ENCODE data around the gene RAPGEF2.

Gene RAPGEF2

GRCh38 chr4:159162576-159162975 is 59.7 kb downstream of the RAPGEF2 start:
- no peak overlapping the region for H3K4me3 ChIP-seq (ENCODE audit: low read depth, low read length)
- H3K9ac ChIP-seq (ENCODE audit: low read length): no peak overlapping the region
- no peaks in the 10 kb centered on the region for H3K9me3 ChIP-seq (ENCODE audit: control insufficient read depth, insufficient read depth, low read depth, low read length)
- peaks cover 15% of the 10 kb centered on the region for H3K4me1 ChIP-seq (ENCODE audit: control insufficient read depth, insufficient read depth, low read length)
- H3K36me3 ChIP-seq (ENCODE audit: control insufficient read depth, insufficient read depth, low read length): no peaks in the 10 kb centered on the region
- H3K27ac ChIP-seq (ENCODE audit: low read depth, low read length): no peak overlapping the region
- no peaks in the 10 kb centered on the region for H3K27me3 ChIP-seq (ENCODE audit: control insufficient read depth, insufficient read depth, low read length)

GRCh38 chr4:159163521-159163920 is 60.6 kb downstream of the RAPGEF2 start:
- H3K36me3 ChIP-seq (ENCODE audit: control insufficient read depth, insufficient read depth, low read length): no peaks in the 10 kb centered on the region
- no peak overlapping the region for H3K27ac ChIP-seq (ENCODE audit: low read depth, low read length)
- H3K9ac ChIP-seq (ENCODE audit: low read length): no peak overlapping the region
- H3K9me3 ChIP-seq (ENCODE audit: control insufficient read depth, insufficient read depth, low read depth, low read length): no peaks in the 10 kb centered on the region
- peaks cover 5% of the 10 kb centered on the region; the same call in 1 of the 2 replicates for H3K4me1 ChIP-seq (ENCODE audit: control insufficient read depth, insufficient read depth, low read length)
- no peaks in the 10 kb centered on the region for H3K27me3 ChIP-seq (ENCODE audit: control insufficient read depth, insufficient read depth, low read length)
- H3K4me3 ChIP-seq (ENCODE audit: low read depth, low read length): no peak overlapping the region

- Histone ChIP-seq H3K4me1 (ENCODE audit: control insufficient read depth, insufficient read depth, low read length) (peaks cover 14% of the 10 kb centered on the region), H3K27ac (ENCODE audit: low read depth, low read length) (no peak overlapping the region), H3K9me3 (ENCODE audit: control insufficient read depth, insufficient read depth, low read depth, low read length) (no peaks in the 10 kb centered on the region), H3K27me3 (ENCODE audit: control insufficient read depth, insufficient read depth, low read length) (no peaks in the 10 kb centered on the region), H3K9ac (ENCODE audit: low read length) (no peak overlapping the region), H3K36me3 (ENCODE audit: control insufficient read depth, insufficient read depth, low read length) (no peaks in the 10 kb centered on the region), H3K4me3 (ENCODE audit: low read depth, low read length) (no peak overlapping the region)
Measured at GRCh38 chr4:159169404-159170302, 66.8 kb downstream of the RAPGEF2 start.

- H3K9ac ChIP-seq (ENCODE audit: low read length): no peak overlapping the region
- H3K4me1 ChIP-seq (ENCODE audit: control insufficient read depth, insufficient read depth, low read length): peaks cover 24% of the 10 kb centered on the region
- no peaks in the 10 kb centered on the region for H3K27me3 ChIP-seq (ENCODE audit: control insufficient read depth, insufficient read depth, low read length)
- H3K36me3 ChIP-seq (ENCODE audit: control insufficient read depth, insufficient read depth, low read length): no peaks in the 10 kb centered on the region
- no peak overlapping the region for H3K27ac ChIP-seq (ENCODE audit: low read depth, low read length)
- no peaks in the 10 kb centered on the region for H3K9me3 ChIP-seq (ENCODE audit: control insufficient read depth, insufficient read depth, low read depth, low read length)
- H3K4me3 ChIP-seq (ENCODE audit: low read depth, low read length): no peak overlapping the region
Measured at GRCh38 chr4:159171287-159171686, 68.4 kb downstream of the RAPGEF2 start.

- H3K9ac ChIP-seq (ENCODE audit: low read length): no peak overlapping the region
- H3K27me3 ChIP-seq (ENCODE audit: control insufficient read depth, insufficient read depth, low read length): no peaks in the 10 kb centered on the region
- peaks cover 32% of the 10 kb centered on the region for H3K4me1 ChIP-seq (ENCODE audit: control insufficient read depth, insufficient read depth, low read length)
- no peaks in the 10 kb centered on the region for H3K9me3 ChIP-seq (ENCODE audit: control insufficient read depth, insufficient read depth, low read depth, low read length)
- H3K4me3 ChIP-seq (ENCODE audit: low read depth, low read length): no peak overlapping the region
- no peaks in the 10 kb centered on the region for H3K36me3 ChIP-seq (ENCODE audit: control insufficient read depth, insufficient read depth, low read length)
- no peak overlapping the region for H3K27ac ChIP-seq (ENCODE audit: low read depth, low read length)
Measured at GRCh38 chr4:159173886-159174285, 71.0 kb downstream of the RAPGEF2 start.

GRCh38 chr4:159174645-159175084 is 71.8 kb downstream of the RAPGEF2 start:
- no peak overlapping the region for H3K27ac ChIP-seq (ENCODE audit: low read depth, low read length)
- no peak overlapping the region for H3K4me3 ChIP-seq (ENCODE audit: low read depth, low read length)
- no peaks in the 10 kb centered on the region for H3K9me3 ChIP-seq (ENCODE audit: control insufficient read depth, insufficient read depth, low read depth, low read length)
- no peaks in the 10 kb centered on the region for H3K27me3 ChIP-seq (ENCODE audit: control insufficient read depth, insufficient read depth, low read length)
- no peaks in the 10 kb centered on the region for H3K36me3 ChIP-seq (ENCODE audit: control insufficient read depth, insufficient read depth, low read length)
- peaks cover 39% of the 10 kb centered on the region for H3K4me1 ChIP-seq (ENCODE audit: control insufficient read depth, insufficient read depth, low read length)
- H3K9ac ChIP-seq (ENCODE audit: low read length): no peak overlapping the region

- Histone ChIP-seq H3K27me3 (ENCODE audit: control insufficient read depth, insufficient read depth, low read length) (no peaks in the 10 kb centered on the region), H3K4me1 (ENCODE audit: control insufficient read depth, insufficient read depth, low read length) (peaks cover 45% of the 10 kb centered on the region), H3K27ac (ENCODE audit: low read depth, low read length) (peak overlapping the region; percentile 29), H3K9ac (ENCODE audit: low read length) (peak overlapping the region; percentile 47), H3K36me3 (ENCODE audit: control insufficient read depth, insufficient read depth, low read length) (no peaks in the 10 kb centered on the region), H3K9me3 (ENCODE audit: control insufficient read depth, insufficient read depth, low read depth, low read length) (no peaks in the 10 kb centered on the region), H3K4me3 (ENCODE audit: low read depth, low read length) (peak overlapping the region; percentile 11; the same call in 1 of the 2 replicates)
Measured at GRCh38 chr4:159175085-159175988, 72.5 kb downstream of the RAPGEF2 start.

GRCh38 chr4:159175989-159176375 is 73.1 kb downstream of the RAPGEF2 start:
- Histone ChIP-seq H3K27ac (ENCODE audit: low read depth, low read length) (peak overlapping the region; percentile 29), H3K9me3 (ENCODE audit: control insufficient read depth, insufficient read depth, low read depth, low read length) (no peaks in the 10 kb centered on the region), H3K4me3 (ENCODE audit: low read depth, low read length) (peak overlapping the region; percentile 11; the same call in 1 of the 2 replicates), H3K27me3 (ENCODE audit: control insufficient read depth, insufficient read depth, low read length) (no peaks in the 10 kb centered on the region), H3K4me1 (ENCODE audit: control insufficient read depth, insufficient read depth, low read length) (peaks cover 45% of the 10 kb centered on the region), H3K36me3 (ENCODE audit: control insufficient read depth, insufficient read depth, low read length) (no peaks in the 10 kb centered on the region), H3K9ac (ENCODE audit: low read length) (peak overlapping the region; percentile 47)

- no peaks in the 10 kb centered on the region for H3K9me3 ChIP-seq (ENCODE audit: control insufficient read depth, insufficient read depth, low read depth, low read length)
- no peak overlapping the region for H3K27ac ChIP-seq (ENCODE audit: low read depth, low read length)
- no peaks in the 10 kb centered on the region for H3K27me3 ChIP-seq (ENCODE audit: control insufficient read depth, insufficient read depth, low read length)
- H3K36me3 ChIP-seq (ENCODE audit: control insufficient read depth, insufficient read depth, low read length): no peaks in the 10 kb centered on the region
- peaks cover 42% of the 10 kb centered on the region for H3K4me1 ChIP-seq (ENCODE audit: control insufficient read depth, insufficient read depth, low read length)
- H3K4me3 ChIP-seq (ENCODE audit: low read depth, low read length): no peak overlapping the region
- no peak overlapping the region for H3K9ac ChIP-seq (ENCODE audit: low read length)
Measured at GRCh38 chr4:159177265-159178150, 74.6 kb downstream of the RAPGEF2 start.

GRCh38 chr4:159178151-159178546 is 75.3 kb downstream of the RAPGEF2 start:
- Histone ChIP-seq H3K36me3 (ENCODE audit: control insufficient read depth, insufficient read depth, low read length) (no peaks in the 10 kb centered on the region), H3K9me3 (ENCODE audit: control insufficient read depth, insufficient read depth, low read depth, low read length) (no peaks in the 10 kb centered on the region), H3K27me3 (ENCODE audit: control insufficient read depth, insufficient read depth, low read length) (no peaks in the 10 kb centered on the region), H3K27ac (ENCODE audit: low read depth, low read length) (no peak overlapping the region), H3K4me1 (ENCODE audit: control insufficient read depth, insufficient read depth, low read length) (peaks cover 40% of the 10 kb centered on the region), H3K9ac (ENCODE audit: low read length) (no peak overlapping the region), H3K4me3 (ENCODE audit: low read depth, low read length) (no peak overlapping the region)

All from HUES6 (cell line).